Tibial nerve (tissue), 4 donors: ENCODE data around the gene DPP4. TPM values are rescaled to one million over a fixed set of nuclear protein-coding genes. Genes with fewer than 3 reads are reported as not detected.

Experiments
- DNase-seq, 2 donors: peaks; one replicate each; pipeline ENCODE4 v3.0.0-alpha.2; 2019; ENCODE audit warnings: low spot score in 2 of 2
- H3K27ac ChIP-seq, 4 donors: fragments of 200-600 bp; sonication (generic) in 3 of 4; one replicate each; pipeline ENCODE4 v1.5.1; 2017 to 2019; ENCODE audit warnings: mild to moderate bottlenecking in 1 of 4
- H3K27me3 ChIP-seq, 2 donors: fragments of 200-600 bp; sonication (generic) in 1 of 2; one replicate each; pipeline versions ENCODE4 v1.5.1 to v1.6.0; 2017 to 2019
- H3K36me3 ChIP-seq, 3 donors: fragments of 200-600 bp; sonication (generic); one replicate each; pipeline ENCODE4 v1.5.1; 2018 to 2019
- H3K4me1 ChIP-seq, 4 donors: fragments of 200-600 bp; sonication (generic) in 3 of 4; one replicate each; pipeline ENCODE4 v1.5.1; 2017 to 2019
- H3K4me3 ChIP-seq, 4 donors: fragments of 200-600 bp; sonication (generic) in 3 of 4; one replicate each; pipeline ENCODE4 v1.5.1; 2017 to 2019; ENCODE audit warnings: mild to moderate bottlenecking in 1 of 4, moderate library complexity in 1 of 4
- H3K9me3 ChIP-seq, 4 donors: fragments of 200-600 bp; sonication (generic) in 3 of 4; one replicate each; pipeline ENCODE4 v1.5.1; 2017 to 2019
- EP300 ChIP-seq, 2 donors: sonication (generic); formaldehyde crosslinking; IDR thresholded peaks; one replicate each; pipeline ENCODE4 v1.6.1; 2017; ENCODE audit warnings: antibody characterized with exemption in 2 of 2, mild to moderate bottlenecking in 1 of 2
- POLR2A ChIP-seq, 2 donors: fragments of 450-650 bp; IDR thresholded peaks; one replicate each; pipeline ENCODE4 v1.6.1; 2017; ENCODE audit warnings: antibody characterized with exemption in 2 of 2, mild to moderate bottlenecking in 2 of 2, moderate library complexity in 2 of 2
- WGBS, 2 donors: methylation state at CpG; one replicate each; pipeline ENCODE4 v1.1.5; 2018; 5-methylcytosine and 5-hydroxymethylcytosine counted together
- total RNA-seq, 4 donors: library from RNA; depleted of rRNA; stranded (reverse); fragments of >200 nt; gene quantifications; one replicate each; pipeline ENCODE4 v1.1.0, GENCODE V29; 2016
- TF ChIP-seq, protein P1 (sequence below), 5 experiments: fragments of 200-600 bp in 3 of 5; fragments of 450-650 bp in 2 of 5; sonication (generic) in 3 of 5; IDR thresholded peaks; one replicate each; pipeline ENCODE4 v1.5.1; 2016 to 2019; ENCODE audit warnings: antibody characterized with exemption in 5 of 5, mild to moderate bottlenecking in 3 of 5, moderate library complexity in 2 of 5

DPP4 gene
- total RNA-seq, 4 donors from 2014 or later, result 5.2 to 22.8 (median 17.3) TPM

DNA sequence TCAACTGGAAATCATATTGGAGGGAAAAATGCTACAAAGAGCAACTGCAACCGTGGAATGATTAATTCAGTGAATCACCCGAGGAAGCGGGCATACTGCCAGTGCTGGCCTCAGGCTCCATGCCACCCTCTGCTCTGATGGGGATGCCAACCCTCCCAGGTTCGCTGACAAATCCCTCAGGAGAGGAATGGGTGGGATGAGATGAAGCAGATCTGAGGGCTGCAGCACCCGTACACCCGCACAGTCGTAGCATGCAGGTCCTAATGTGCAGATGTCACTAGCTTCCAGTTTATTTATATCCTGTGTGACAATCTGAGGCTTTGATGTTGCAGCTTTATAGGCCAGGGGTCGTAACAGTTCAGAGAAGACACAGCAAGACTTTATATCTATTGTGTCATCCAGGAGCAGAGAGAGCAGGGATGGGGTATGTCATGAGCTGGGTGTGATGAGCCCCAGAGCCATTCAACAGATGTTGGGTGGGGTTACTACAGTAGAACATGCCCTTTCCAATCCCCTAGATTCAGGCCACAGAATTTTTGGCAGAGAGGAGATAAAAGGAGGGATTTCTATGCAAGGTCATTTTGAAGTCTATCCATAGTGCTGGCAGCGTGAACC lies 44.6 kb downstream of the DPP4 start:
- 57 to 63% methylated on average over 9 of the region's 9 CpGs for WGBS, 2 donors
- Histone ChIP-seq H3K27ac (no peak overlapping the region), H3K9me3 (no peaks in the 10 kb centered on the region), H3K36me3 (no peaks in the 10 kb centered on the region), H3K4me3 (no peak overlapping the region), H3K4me1 (peaks cover 0 to 2% (median 0%) of the 10 kb centered on the region in 4 donors), H3K27me3 (no peaks in the 10 kb centered on the region)
- no peak for TF ChIP-seq EP300 (IDR thresholded peaks at IDR 0.05)
- TF ChIP-seq, protein P1, sequence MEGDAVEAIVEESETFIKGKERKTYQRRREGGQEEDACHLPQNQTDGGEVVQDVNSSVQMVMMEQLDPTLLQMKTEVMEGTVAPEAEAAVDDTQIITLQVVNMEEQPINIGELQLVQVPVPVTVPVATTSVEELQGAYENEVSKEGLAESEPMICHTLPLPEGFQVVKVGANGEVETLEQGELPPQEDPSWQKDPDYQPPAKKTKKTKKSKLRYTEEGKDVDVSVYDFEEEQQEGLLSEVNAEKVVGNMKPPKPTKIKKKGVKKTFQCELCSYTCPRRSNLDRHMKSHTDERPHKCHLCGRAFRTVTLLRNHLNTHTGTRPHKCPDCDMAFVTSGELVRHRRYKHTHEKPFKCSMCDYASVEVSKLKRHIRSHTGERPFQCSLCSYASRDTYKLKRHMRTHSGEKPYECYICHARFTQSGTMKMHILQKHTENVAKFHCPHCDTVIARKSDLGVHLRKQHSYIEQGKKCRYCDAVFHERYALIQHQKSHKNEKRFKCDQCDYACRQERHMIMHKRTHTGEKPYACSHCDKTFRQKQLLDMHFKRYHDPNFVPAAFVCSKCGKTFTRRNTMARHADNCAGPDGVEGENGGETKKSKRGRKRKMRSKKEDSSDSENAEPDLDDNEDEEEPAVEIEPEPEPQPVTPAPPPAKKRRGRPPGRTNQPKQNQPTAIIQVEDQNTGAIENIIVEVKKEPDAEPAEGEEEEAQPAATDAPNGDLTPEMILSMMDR (IDR thresholded peaks at IDR 0.05), result no peak
- TF ChIP-seq POLR2A (IDR thresholded peaks at IDR 0.05), result no peak
- DNase-seq, result no peak

DNA sequence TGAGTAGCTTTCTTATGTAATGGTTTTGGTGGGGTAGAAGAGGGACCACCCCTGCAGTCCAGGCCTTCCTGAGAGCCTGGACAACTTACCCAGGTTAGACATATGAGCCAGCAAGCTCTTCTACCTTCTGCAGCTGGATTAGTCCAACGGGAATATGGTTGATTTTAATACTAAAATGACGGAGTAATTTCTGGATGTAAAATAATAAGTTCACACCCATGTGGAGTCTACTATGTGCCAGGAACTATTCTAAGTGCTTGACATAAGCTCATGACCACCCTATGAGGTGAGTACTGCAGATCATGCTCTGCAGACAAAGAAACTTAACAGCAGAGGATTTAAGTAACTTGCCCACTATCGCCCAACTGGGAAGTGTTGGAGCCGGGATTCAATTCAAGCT lies 45.5 kb downstream of the DPP4 start:
- TF ChIP-seq POLR2A (IDR thresholded peaks at IDR 0.05) (no peak), EP300 (IDR thresholded peaks at IDR 0.05) (no peak)
- TF ChIP-seq, protein P1 (IDR thresholded peaks at IDR 0.05), result no peak
- Histone ChIP-seq H3K4me3 (no peak overlapping the region), H3K27ac (no peak overlapping the region), H3K27me3 (no peaks in the 10 kb centered on the region), H3K4me1 (peaks cover 0 to 2% (median 0%) of the 10 kb centered on the region in 4 donors), H3K36me3 (no peaks in the 10 kb centered on the region), H3K9me3 (no peaks in the 10 kb centered on the region)
- DNase-seq, result no peak
- WGBS, 2 donors, result 73 to 75% methylated on average over 4 of the region's 4 CpGs

DNA sequence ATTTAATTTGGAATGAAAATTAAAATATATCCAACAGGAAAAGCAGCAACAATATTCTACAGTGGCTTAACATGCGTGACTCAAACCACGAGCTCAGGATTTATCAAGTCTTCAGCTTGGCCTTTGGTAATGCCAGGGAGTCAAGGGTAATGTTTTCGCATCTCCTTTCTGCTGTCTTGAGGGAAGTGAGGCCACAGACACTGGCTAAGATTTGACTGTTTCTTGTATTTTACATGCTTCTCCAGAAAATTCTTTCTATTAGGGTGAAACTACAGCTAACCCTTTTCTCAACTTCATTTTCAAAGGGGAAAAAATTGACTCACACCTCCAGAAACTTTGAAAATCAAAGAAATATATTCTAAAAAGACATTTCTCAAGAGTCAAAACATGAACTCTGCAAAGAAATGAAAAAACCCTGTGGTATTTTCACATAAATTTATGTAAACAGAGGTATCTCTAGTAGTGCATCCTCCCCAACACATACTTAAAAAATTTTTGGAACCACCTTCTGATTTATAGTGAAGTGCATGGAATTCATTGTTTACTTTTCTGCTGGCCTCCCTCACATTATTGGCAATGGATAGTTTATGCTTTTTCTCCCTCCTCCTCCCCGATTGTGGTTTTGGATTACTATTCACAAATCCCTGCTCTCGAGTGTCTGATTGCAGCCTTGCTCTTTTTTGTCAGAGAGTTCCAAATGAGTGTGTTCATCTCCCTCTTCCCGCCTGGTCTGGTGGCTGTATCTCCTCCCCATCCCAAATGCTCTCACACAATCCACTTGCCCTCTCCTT lies 48.7 kb downstream of the DPP4 start:
- Histone ChIP-seq H3K9me3 (no peaks in the 10 kb centered on the region), H3K36me3 (no peaks in the 10 kb centered on the region), H3K27me3 (no peaks in the 10 kb centered on the region), H3K27ac (no peak overlapping the region), H3K4me1 (peaks cover 0 to 2% (median 0%) of the 10 kb centered on the region in 4 donors), H3K4me3 (no peak overlapping the region)
- DNase-seq, result no peak
- WGBS, 2 donors, result 56 to 57% methylated on average over 6 of the region's 6 CpGs
- TF ChIP-seq EP300 (IDR thresholded peaks at IDR 0.05), result no peak
- TF ChIP-seq POLR2A (IDR thresholded peaks at IDR 0.05), result no peak
- TF ChIP-seq, protein P1 (IDR thresholded peaks at IDR 0.05), result no peak

DNA sequence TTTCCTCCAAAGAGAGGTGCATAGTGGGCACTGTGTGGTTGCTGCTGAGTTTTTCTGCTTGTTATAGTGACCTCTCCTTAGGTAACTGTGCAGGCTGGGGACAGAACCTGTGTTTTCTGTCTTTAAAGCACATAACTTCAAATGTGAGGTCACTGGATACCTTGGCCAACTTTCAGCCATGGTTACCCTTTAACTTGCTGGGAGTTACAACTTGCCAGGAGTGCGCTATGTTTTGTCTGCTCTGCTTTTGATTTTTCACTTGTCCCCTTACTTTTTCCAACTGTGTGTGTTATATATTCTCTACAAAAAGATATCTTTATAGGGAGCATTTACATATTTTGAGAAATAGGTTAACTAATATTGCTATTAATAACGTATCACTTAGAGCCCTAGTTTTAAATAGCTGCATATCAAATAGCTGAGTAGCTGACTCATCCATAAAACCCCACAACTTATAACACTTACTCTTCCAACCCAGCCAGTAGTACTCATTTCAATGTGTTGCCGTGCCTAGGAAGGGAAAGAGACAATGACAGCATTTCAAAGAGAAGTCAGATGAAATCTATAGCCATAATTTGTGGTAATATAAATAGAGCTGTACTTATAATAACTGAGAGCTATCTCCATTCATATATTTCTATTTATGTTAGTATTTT lies 51.6 kb downstream of the DPP4 start:
- H3K27ac ChIP-seq, result no peak overlapping the region
- H3K4me1 ChIP-seq, result no peaks in the 10 kb centered on the region
- no peak overlapping the region for H3K4me3 ChIP-seq
- no peaks in the 10 kb centered on the region for H3K9me3 ChIP-seq
- WGBS, 2 donors, result 68 to 74% methylated on average over 3 of the region's 3 CpGs
- no peaks in the 10 kb centered on the region for H3K27me3 ChIP-seq
- TF ChIP-seq, protein P1 (IDR thresholded peaks at IDR 0.05), result no peak
- TF ChIP-seq EP300 (IDR thresholded peaks at IDR 0.05) (no peak), POLR2A (IDR thresholded peaks at IDR 0.05) (no peak)
- H3K36me3 ChIP-seq, result no peaks in the 10 kb centered on the region
- no peak for DNase-seq
